H1 (cell line): ENCODE data around the gene CHPT1. TPM values are rescaled to one million over a fixed set of nuclear protein-coding genes. Genes with fewer than 3 reads are reported as not detected.

ENCODE experiments used
- CBX8 ChIP-seq: fragments of 300-800, 300-1000 bp; sonication (generic); IDR thresholded peaks from 2 replicates; pipeline ENCODE4 v1.7.1; 2016; ENCODE audit warnings: low read depth, low read length, borderline replicate concordance
- KDM4A ChIP-seq: IDR thresholded peaks from one replicate; pipeline ENCODE4 v1.7.1; 2012; ENCODE audit warnings: low read depth, mild to moderate bottlenecking, moderate library complexity, low read length, inconsistent platforms; ENCODE audit not compliant: severe bottlenecking
- MAX ChIP-seq: IDR thresholded peaks from 2 replicates; pipeline ENCODE4 v1.6.1; 2012; ENCODE audit warnings: inconsistent platforms
- SP2 ChIP-seq: IDR thresholded peaks from 2 replicates; pipeline ENCODE4 v1.6.1; 2012; ENCODE audit warnings: mild to moderate bottlenecking, low read length, inconsistent platforms
- TEAD4 ChIP-seq: IDR thresholded peaks from 2 replicates; pipeline ENCODE4 v1.6.1; 2012; ENCODE audit warnings: low read depth, low read length, inconsistent platforms, mixed read lengths
- polyA plus RNA-seq, 7 experiments: library from polyadenylated mRNA; depleted of rRNA in 3 of 7; stranded (reverse) in 5 of 7; unstranded in 2 of 7; fragments of >200 nt in 5 of 7; fragments of 200-250 nt in 2 of 7; gene quantifications; 1 replicate in 5 of 7; 2 replicates in 1 of 7; 4 replicates in 1 of 7; pipeline versions ENCODE4 v1.2.1 to v1.2.3, GENCODE V29; 2011 to 2013; ENCODE audit warnings: missing spikeins in 2 of 7, mixed read lengths in 2 of 7
- total RNA-seq: library from RNA; stranded (reverse); fragmentation: NEBNext Ultra II Directional; extraction: Animal tissue kit (Norgen Biotek cat#: 25700); gene quantifications from 2 replicates; pipeline ENCODE4 v1.2.1, GENCODE V29; 2021

The CHPT1 gene
- total and polyA plus RNA-seq, 2 of the 8 experiments (the other 6 are each of a cell fraction or from before 2014, with no cell fraction given), result 13.3 to 22.5 TPM

GRCh38 chr12:101700299-101700820, 2.9 kb downstream of the CHPT1 start (continued):
- TF ChIP-seq SP2 (no peak), MAX (no peak), CBX8 (no peak), TEAD4 (no peak), KDM4A (no peak)
